HG03039 (cell line): ENCODE results near the gene DFFA.
A peak's percentile ranks its signal among the peaks of the same experiment; 100 is the strongest.
"Not testable (repeated sequence)": the region's sequence is repeated elsewhere in the genome, so short reads cannot be mapped to it uniquely, and the experiment has no call there.

ENCODE experiments used
- ATAC-seq: cut with Tn5 transposase; IDR thresholded peaks from one replicate; pipeline ENCODE4 v1.9.1; 2021; ENCODE audit warnings: mild to moderate bottlenecking, moderate library complexity; ENCODE audit not compliant: unreplicated experiment

DFFA gene

GRCh38 chr1:10506046-10506676 is 33.8 kb upstream of the DFFA start:
- not testable (repeated sequence) for ATAC-seq

DNA sequence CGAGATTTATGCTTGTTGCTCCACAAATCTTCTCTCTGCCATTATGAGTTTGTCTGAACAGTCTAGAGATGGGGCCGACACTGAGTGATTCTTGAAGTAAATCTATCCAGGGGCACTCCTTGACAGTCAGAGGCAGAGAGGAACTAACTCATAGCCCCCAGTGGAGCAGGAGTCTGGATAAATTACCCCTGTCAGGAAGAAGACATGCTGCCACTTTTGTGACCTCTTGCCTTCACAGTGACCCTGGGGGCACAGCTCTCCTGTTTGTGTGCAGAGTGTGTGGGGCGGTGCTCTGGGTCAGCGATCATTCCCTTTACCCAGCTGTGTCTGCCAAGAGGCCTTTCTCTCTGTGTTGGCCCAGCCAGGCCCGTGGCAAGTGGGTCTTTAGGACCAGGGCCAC is 31.9 kb upstream of the DFFA start:
- no peak for ATAC-seq

DNA sequence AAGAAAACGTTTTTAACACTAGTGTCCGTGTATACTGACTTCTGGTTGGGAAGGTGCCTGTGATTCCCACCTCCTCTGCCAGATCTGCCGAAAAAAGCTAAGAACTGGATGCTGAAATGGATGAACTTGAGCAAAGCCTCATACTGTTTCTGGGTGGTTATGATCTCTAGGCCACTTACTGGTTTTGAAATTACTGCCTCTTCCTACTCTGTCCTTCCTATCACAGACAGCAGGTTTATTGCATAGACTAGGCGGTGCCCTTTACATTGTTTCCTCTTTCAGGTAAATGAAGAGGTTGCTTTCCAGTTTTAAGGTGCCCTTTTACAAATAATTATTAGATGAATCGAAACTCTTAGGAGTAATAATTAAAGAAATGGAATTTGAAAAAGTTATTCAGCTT is 29.9 kb upstream of the DFFA start:
- ATAC-seq, result no peak

GRCh38 chr1:10498231-10498630 is 25.9 kb upstream of the DFFA start:
- ATAC-seq, result no peak

- no peak for ATAC-seq
Measured at GRCh38 chr1:10497109-10497508, 24.8 kb upstream of the DFFA start.

DNA sequence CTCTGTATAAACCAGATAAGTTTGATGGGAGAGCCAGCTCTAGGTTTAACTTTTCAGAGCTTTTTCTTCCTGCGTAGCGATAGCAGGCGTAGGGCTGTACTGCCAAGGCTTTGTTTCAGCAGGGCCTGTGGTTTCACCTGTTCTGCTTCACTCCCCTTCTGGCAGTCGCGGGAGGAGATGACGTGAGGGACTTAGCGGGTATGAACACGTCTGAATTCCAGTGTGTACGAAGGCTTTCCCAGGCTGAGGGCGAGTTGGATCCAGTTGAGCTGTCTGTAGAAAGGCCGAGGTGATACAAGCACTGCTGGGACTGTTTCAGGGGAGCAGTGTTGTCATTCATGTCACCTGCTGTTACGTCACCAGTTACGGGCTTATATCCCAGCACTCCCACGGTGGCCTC is 23.6 kb upstream of the DFFA start:
- no peak for ATAC-seq

DNA sequence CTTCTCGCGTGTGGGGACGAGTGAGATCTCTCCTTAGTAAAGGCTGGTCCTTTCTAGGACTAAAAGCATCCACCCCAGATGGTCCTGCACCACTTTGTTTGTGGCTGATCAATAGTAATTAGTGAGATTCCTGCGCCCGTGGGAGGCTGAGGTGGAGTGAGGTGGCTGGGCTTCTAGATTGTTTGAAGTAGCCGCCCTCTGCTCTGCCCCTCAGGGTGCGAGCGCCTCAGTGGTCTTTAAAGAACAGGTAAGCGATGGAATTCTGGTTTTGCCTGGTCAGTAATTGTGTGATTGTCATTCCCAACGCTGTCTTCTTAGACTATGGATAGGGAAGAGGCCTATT is 23.1 kb upstream of the DFFA start:
- no peak for ATAC-seq

- peak; percentile 44 for ATAC-seq
Measured at GRCh38 chr1:10494754-10495474, 22.6 kb upstream of the DFFA start.

GRCh38 chr1:10494418-10494753 is 22.1 kb upstream of the DFFA start:
- no peak for ATAC-seq

DNA sequence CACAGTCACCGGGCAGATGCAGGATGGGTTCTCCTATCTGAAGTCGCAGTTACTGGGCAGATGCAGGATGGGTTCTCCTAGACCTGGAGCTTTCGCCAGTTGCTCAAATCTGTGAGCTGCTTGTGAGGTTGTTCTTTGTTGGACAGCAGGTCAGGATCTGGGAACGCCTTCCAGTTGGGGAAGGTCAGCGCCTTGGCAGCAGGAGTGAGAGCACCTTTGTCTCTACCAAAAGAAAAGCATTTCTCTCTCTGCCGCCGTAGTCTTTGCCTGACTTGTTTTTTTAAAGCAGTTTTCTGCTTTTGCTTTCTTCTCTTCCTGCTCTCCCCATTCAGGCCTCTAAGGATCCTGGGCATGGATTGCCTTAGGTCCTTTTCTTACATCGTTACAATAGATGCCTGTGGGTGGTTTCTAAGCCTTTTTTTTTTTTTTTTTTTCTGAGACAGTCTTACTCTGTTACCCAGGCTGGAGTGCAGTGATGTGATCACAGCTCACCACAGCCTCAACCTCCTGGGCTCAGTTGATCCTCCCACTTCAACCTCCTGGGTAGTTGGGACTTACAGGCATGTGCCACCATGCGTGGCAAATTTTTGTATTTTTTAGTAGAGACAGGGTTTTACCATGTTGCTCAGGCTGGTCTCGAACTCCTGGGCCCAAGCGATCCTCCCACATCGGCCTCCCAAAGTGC is 18.1 kb upstream of the DFFA start:
- no peak for ATAC-seq

- ATAC-seq, result no peak
Measured at GRCh38 chr1:10489291-10490055, 17.1 kb upstream of the DFFA start.

DNA sequence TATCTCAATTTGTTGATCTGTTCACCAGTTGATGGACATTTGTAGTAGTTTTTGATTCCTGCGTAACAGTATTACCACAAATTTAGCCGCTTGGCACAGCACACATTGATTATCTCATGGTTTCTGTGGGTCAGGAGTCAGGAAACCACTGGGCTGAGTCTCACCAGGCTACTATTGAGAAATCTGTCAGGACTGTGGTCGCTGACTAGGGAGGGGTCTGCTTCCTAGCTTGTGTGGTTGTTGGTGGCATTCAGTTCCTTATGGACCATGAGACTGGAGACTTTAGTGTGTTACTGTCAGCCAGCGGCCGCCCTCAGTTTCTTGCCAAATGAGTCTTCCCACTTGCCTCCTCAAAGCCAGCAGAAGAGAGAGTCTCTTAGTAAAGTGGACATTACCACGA is 12.2 kb upstream of the DFFA start:
- no peak for ATAC-seq

DNA sequence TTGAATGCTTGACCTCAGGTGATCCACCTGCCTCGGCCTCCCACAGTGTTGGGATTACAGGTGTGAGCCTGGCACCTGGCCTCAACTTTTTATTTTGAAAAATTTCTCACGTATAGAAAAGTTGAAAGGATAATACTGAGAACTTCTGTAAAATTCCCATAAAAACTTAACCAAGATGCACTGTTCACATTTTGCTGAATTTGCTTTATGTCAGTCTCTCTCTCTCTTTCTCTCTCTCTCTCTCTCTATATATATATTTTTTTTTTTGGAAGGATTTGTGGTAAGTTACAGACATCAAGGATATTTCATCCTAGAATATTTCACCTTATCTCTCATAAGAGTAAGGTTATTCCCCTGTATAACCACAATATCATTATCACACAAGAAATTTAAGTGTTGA is 8.3 kb upstream of the DFFA start:
- no peak for ATAC-seq

GRCh38 chr1:10479296-10479695 is 7.0 kb upstream of the DFFA start:
- no peak for ATAC-seq

DNA sequence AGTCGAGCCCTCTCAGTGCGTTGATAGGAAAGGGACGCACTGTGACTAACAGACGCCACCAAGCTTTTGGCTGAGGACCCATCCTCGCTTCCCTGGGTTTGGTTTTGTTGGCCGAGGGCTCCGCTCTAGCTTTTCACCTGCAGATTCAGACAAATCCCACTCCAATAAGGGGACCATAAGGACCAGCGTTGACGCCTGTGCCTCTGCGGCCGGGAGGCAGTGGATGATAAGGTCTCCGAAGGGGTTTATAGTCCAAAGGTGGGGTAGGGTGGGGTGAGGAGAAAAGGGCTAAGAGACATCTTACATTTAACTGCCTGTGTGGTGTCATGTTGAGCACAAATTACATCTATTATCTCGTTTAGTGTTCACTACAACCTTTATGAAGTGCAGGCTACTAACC is 3.2 kb upstream of the DFFA start:
- ATAC-seq, result no peak

DNA sequence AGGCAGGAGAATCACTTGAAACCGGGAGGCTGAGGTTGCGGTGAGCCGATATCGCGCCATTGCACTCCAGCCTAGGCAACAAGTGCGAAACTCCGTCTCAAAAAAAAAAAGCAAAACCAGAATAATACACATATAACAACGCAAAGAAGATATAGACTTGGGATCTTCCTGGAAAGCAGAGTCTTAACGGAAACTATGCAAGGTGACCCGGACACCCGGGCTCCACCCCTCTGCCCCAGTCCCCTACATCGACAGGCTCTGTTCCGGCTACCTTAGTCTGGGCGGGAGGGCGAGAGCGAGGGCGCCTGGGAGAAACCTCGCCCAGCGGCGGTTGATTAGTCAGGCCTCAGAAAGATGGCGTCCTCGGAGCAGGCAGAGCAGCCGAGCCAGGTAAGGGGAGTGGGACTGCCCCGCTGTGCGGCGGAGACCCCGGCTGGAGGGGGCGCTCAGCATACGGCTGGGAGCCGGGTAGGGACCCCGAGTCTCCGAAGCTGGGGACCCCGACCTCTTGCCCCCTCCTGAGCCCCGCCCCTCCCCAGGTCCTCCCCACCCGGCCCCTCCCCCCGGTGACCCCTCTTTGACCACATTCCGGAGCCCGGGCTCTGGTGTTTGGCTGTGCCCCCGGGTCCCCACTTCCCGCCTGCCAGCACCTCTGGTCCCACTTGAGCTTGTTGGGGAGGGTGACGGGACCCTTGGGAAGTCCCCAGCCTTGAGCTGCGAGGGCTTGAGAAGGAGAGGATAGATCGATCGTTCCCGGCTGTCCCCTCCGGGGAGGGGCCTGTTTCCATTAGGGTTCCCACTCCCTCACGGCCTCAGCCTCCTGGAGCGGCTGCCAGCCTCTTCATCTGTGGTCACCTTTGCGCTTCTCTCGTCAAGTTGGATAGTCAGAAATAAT is 2.5 kb upstream of the DFFA start, which contains the start of gene PEX14:
Gene PEX14 (plus strand): TSS at position 338 of the 895 bp plus-strand sequence. CDS start 17 bp downstream, at position 355.
- peak; percentile 40 for ATAC-seq

DNA sequence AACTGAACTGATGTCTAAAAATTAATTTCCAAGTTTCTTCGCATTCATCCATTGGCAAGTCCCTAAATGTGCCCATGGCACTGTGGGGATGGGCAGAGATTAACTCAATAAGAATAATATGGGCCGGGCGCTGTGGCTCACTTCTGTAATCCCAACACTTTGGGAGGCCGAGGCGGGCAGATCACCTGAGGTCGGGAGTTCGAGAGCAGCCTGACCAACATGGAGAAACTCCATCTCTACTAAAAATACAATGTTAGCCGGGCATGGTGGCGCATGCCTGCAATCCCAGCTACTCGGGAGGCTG is 1.9 kb upstream of the DFFA start:
- ATAC-seq, result not testable (repeated sequence)

DNA sequence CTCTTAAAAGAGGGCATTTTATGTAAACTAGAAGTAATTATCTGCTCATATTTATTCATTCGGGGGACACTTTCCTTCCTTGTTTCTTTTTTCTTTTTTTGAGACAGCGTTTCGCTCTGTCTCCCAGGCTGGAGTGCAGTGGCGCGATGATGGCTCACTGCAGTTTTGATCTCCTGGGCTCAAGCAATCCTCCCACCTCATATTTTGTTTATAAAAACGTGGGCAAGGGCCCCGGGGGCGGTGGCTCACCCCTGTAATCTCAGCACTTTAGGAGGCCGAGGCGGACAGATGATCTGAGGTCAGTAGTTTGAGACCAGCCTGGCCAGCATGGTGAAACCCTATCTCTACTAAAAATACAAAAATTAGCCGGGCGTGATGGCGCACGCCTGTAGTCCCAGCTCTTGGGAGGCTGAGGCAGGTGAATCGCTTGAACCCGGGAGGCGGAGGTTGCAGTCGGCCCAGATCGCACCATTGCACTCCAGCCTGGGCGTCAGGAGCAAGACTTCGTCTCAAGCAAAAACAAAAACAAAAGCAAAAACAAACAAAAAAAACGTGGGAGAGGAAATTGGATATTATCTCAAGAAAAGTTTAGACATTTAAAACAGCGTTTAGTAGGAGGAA is 926 bp upstream of the DFFA start:
- ATAC-seq, result no peak

DNA sequence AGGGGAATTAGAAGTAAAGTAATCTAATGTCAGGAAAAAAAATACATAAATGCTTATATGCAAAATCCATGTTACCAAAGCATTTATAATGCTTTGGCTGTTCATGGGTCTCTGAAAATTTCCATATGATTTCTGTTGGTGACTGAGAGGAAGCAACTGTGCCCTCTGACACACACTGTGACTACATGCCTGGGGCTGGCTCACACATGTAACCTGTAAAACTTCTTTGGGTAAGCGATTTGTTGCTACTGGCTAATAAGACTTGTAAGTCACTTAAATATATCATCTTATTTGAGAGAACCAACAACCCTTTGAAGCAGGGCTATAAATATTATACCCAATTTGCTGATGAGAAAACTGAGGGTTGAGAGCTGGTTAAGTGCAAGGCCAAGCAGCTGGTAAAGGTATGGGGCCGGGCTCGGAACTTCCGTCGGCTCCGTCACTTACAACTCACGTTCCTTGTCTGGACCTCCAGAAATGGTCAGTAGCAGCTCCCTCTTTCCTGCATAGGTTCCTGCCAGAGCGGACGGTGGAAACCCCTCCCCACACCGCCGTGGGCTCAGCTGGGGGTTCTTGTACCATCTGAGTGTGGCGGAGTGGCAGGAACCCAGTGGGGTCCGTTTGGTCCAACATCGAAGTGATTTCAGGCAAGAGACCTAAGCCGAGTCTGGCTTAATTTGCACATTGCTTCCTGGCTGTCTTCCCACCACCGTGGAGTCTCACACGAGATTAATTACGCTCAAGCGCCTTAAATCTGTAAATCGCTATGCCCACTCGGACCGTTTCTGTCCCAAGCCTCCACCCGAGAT is 714 bp downstream of the DFFA start:
- ATAC-seq, result no peak

- no peak for ATAC-seq
Measured at GRCh38 chr1:10470043-10470442, 2.3 kb downstream of the DFFA start.
